Neural cell (in vitro differentiated cells): ENCODE results near the gene ITGA11. TPM values are rescaled to one million over a fixed set of nuclear protein-coding genes. Genes with fewer than 3 reads are reported as not detected.

Experiments used
- H2AFZ ChIP-seq: fragments of 200-600, 300-800 bp; sonication (generic), shearing (Covaris generic); 2 replicates; pipeline ENCODE4 v1.6.0; 2014; ENCODE audit warnings: low read depth, mild to moderate bottlenecking, antibody characterized with exemption, low read length, moderate library complexity
- H3F3A ChIP-seq: fragments of 200-600 bp; shearing (Covaris generic); 2 replicates; pipeline ENCODE4 v1.6.1; 2016; ENCODE audit warnings: mild to moderate bottlenecking, moderate library complexity, mixed read lengths, antibody characterized with exemption, low read length; ENCODE audit not compliant: insufficient read depth, poor library complexity, severe bottlenecking
- H3K27ac ChIP-seq: fragments of 200-600, 300-800 bp; sonication (generic), shearing (Covaris generic); 2 replicates; pipeline ENCODE4 v1.5.1; 2014; ENCODE audit warnings: mild to moderate bottlenecking, low read length, moderate library complexity
- H3K27me3 ChIP-seq: fragments of 300-800, 200-600 bp; sonication (generic), shearing (Covaris generic); 2 replicates; pipeline ENCODE4 v1.6.0; 2014; ENCODE audit warnings: mild to moderate bottlenecking, low read depth, low read length, moderate library complexity; ENCODE audit not compliant: insufficient read depth
- H3K36me3 ChIP-seq: fragments of 300-800, 200-600 bp; sonication (generic), shearing (Covaris generic); 2 replicates; pipeline ENCODE4 v1.5.1; 2014; ENCODE audit warnings: mild to moderate bottlenecking, antibody characterized with exemption, low read length, moderate library complexity; ENCODE audit not compliant: insufficient read depth
- H3K4me2 ChIP-seq: fragments of 300-800, 200-600 bp; sonication (generic), shearing (Covaris generic); 2 replicates; pipeline ENCODE4 v1.6.0; 2014; ENCODE audit warnings: mild to moderate bottlenecking, low read length
- H3K4me3 ChIP-seq: fragments of 300-800, 200-600 bp; sonication (generic), shearing (Covaris generic); 2 replicates; pipeline ENCODE4 v1.5.1; 2014; ENCODE audit warnings: mild to moderate bottlenecking, low read length, moderate library complexity
- H3K79me2 ChIP-seq: fragments of 200-600 bp; shearing (Covaris generic); replicated peaks from 2 replicates; pipeline ENCODE4 v1.6.0; 2014; ENCODE audit warnings: mild to moderate bottlenecking, low read length, moderate library complexity; ENCODE audit not compliant: insufficient read depth
- H3K9ac ChIP-seq: fragments of 300-800, 200-600 bp; sonication (generic), shearing (Covaris generic); 2 replicates; pipeline ENCODE4 v1.6.1; 2016; ENCODE audit warnings: mild to moderate bottlenecking, low read length, mixed read lengths
- H3K9me2 ChIP-seq: fragments of 200-600 bp; shearing (Covaris generic); 2 replicates; pipeline ENCODE4 v1.6.1; 2016; ENCODE audit warnings: mild to moderate bottlenecking, low read length, mixed read lengths; ENCODE audit not compliant: insufficient read depth
- H3K9me3 ChIP-seq: fragments of 200-600, 300-800 bp; sonication (generic), shearing (Covaris generic); 2 replicates; pipeline ENCODE4 v1.6.1; 2016; ENCODE audit warnings: mild to moderate bottlenecking, mixed run types, low read length, moderate library complexity, mixed read lengths
- H4K20me1 ChIP-seq: fragments of 200-600 bp; shearing (Covaris generic); 2 replicates; pipeline ENCODE4 v1.6.1; 2016; ENCODE audit warnings: mild to moderate bottlenecking, mixed run types; ENCODE audit not compliant: insufficient read depth
- CTCF ChIP-seq: fragments of 450-650 bp; IDR thresholded peaks from 2 replicates; pipeline ENCODE4 v1.5.1; 2014; ENCODE audit warnings: antibody characterized with exemption, mild to moderate bottlenecking, moderate library complexity; ENCODE audit not compliant: poor library complexity, severe bottlenecking
- EP300 ChIP-seq: fragments of 450-650 bp; conservative IDR thresholded peaks from 2 replicates; pipeline ENCODE4 v1.6.1; 2014; ENCODE audit warnings: antibody characterized with exemption, mild to moderate bottlenecking, moderate library complexity; ENCODE audit not compliant: poor library complexity, severe bottlenecking
- EZH2 ChIP-seq: fragments of 200-600, 300-800 bp; shearing (Covaris generic), sonication (generic); IDR thresholded peaks from 2 replicates; pipeline ENCODE4 v1.6.1; 2014; ENCODE audit warnings: antibody characterized with exemption, low read length, borderline replicate concordance, mild to moderate bottlenecking; ENCODE audit not compliant: insufficient read depth, poor library complexity, severe bottlenecking
- MXI1 ChIP-seq: fragments of 450-650 bp; conservative IDR thresholded peaks from 2 replicates; pipeline ENCODE4 v1.6.1; 2014; ENCODE audit warnings: antibody characterized with exemption, mild to moderate bottlenecking; ENCODE audit not compliant: poor library complexity, severe bottlenecking
- POLR2AphosphoS5 ChIP-seq: IDR thresholded peaks from 2 replicates; pipeline ENCODE4 v1.6.1; 2012
- RAD21 ChIP-seq: fragments of 450-650 bp; conservative IDR thresholded peaks from 2 replicates; pipeline ENCODE4 v1.6.1; 2014; ENCODE audit warnings: antibody characterized with exemption, mild to moderate bottlenecking, moderate library complexity
- REST ChIP-seq: IDR thresholded peaks from 2 replicates; pipeline ENCODE4 v1.6.1; 2012; ENCODE audit warnings: borderline replicate concordance
- SMC3 ChIP-seq: fragments of 450-650 bp; conservative IDR thresholded peaks from 2 replicates; pipeline ENCODE4 v1.6.1; 2014; ENCODE audit warnings: antibody characterized with exemption, mild to moderate bottlenecking, moderate library complexity; ENCODE audit not compliant: poor library complexity
- TAF1 ChIP-seq: IDR thresholded peaks from 2 replicates; pipeline ENCODE4 v1.6.1; 2012; ENCODE audit warnings: low read depth
- polyA plus RNA-seq: library from polyadenylated mRNA; depleted of rRNA; stranded (reverse); fragments of >200 nt; gene quantifications from 2 replicates; pipeline ENCODE4 v1.2.3, GENCODE V29; 2014

Gene ITGA11
- polyA plus RNA-seq, 1 donor from 2014 or later = not detected

- Histone ChIP-seq H3K4me2 (no peak overlapping the region), H3K9me2 (no peaks in the 10 kb centered on the region), H3K9me3 (no peaks in the 10 kb centered on the region), H3K9ac (no peak overlapping the region), H3K27ac (no peak overlapping the region), H3K79me2 (no peaks in the 10 kb centered on the region), H3K27me3 (no peaks in the 10 kb centered on the region), H3K36me3 (no peaks in the 10 kb centered on the region), H3F3A (no peaks in the 10 kb centered on the region), H4K20me1 (no peaks in the 10 kb centered on the region), H3K4me3 (no peak overlapping the region), H2AFZ (no peak overlapping the region)
- TF ChIP-seq POLR2AphosphoS5 (no peak), RAD21 (no peak), EP300 (no peak), REST (no peak), CTCF (no peak), MXI1 (no peak), TAF1 (no peak), EZH2 (no peak), SMC3 (no peak)
Measured at GRCh38 chr15:68377766-68378165, 54.2 kb downstream of the ITGA11 start.

- Histone ChIP-seq H3K4me3 (no peak overlapping the region), H3K27me3 (no peaks in the 10 kb centered on the region), H3K9ac (no peak overlapping the region), H3K9me3 (no peaks in the 10 kb centered on the region), H2AFZ (no peak overlapping the region), H3K36me3 (no peaks in the 10 kb centered on the region), H3K4me2 (no peak overlapping the region), H3K9me2 (no peaks in the 10 kb centered on the region), H3K27ac (no peak overlapping the region), H3K79me2 (no peaks in the 10 kb centered on the region), H3F3A (no peaks in the 10 kb centered on the region), H4K20me1 (no peaks in the 10 kb centered on the region)
- TF ChIP-seq EP300 (no peak), CTCF (no peak), SMC3 (no peak), POLR2AphosphoS5 (no peak), TAF1 (no peak), MXI1 (no peak), REST (no peak), RAD21 (no peak), EZH2 (no peak)
Measured at GRCh38 chr15:68376447-68377060, 55.4 kb downstream of the ITGA11 start.
